Mucosa of rectum (tissue), 2 donors: ENCODE results near the gene ATG101.
A peak's percentile ranks its signal among the peaks of the same experiment; 100 is the strongest.

Experiments
- H3K27ac ChIP-seq, 2 donors: one replicate each; pipeline ENCODE4 v1.7.0; 2013; ENCODE audit warnings: inconsistent platforms in 2 of 2, low read depth in 2 of 2, low read length in 2 of 2
- H3K27me3 ChIP-seq, 2 donors: one replicate each; pipeline ENCODE4 v1.7.0; 2013; ENCODE audit warnings: low read length in 2 of 2; ENCODE audit not compliant: control insufficient read depth in 2 of 2, insufficient read depth in 2 of 2
- H3K36me3 ChIP-seq, 2 donors: one replicate each; pipeline ENCODE4 v1.7.0; 2013; ENCODE audit warnings: low read length in 2 of 2; ENCODE audit not compliant: control insufficient read depth in 2 of 2, insufficient read depth in 2 of 2
- H3K4me1 ChIP-seq, 2 donors: one replicate each; pipeline ENCODE4 v1.7.0; 2013; ENCODE audit warnings: low read length in 2 of 2, mild to moderate bottlenecking in 1 of 2; ENCODE audit not compliant: control insufficient read depth in 2 of 2, insufficient read depth in 2 of 2
- H3K4me3 ChIP-seq, 2 donors: one replicate each; pipeline ENCODE4 v1.7.0; 2013; ENCODE audit warnings: low read length in 2 of 2
- H3K9ac ChIP-seq, 2 donors: one replicate each; pipeline ENCODE4 v1.7.0; 2013; ENCODE audit warnings: low read length in 2 of 2, low read depth in 1 of 2, mild to moderate bottlenecking in 1 of 2
- H3K9me3 ChIP-seq, 2 donors: one replicate each; pipeline ENCODE4 v1.7.0; 2013; ENCODE audit warnings: low read length in 2 of 2; ENCODE audit not compliant: control insufficient read depth in 2 of 2
- donor health status: healthy.
- donor health status: Normal muscosa, but diverticular disease.

ATG101 gene

GRCh38 chr12:52069327-52070184 lies at the start of gene ATG101:
ATG101 (plus strand) TSS chr12:52069978; CDS start chr12:52073651, 3,673 bp downstream.
- H3K4me3 ChIP-seq, result peak within 1 kb of the TSS; percentile 80 to 95
- H3K4me1 ChIP-seq, result peaks cover 12 to 18% of the 10 kb centered on the region in 2 donors
- no peaks in the 10 kb centered on the region for H3K27me3 ChIP-seq
- H3K9me3 ChIP-seq, result no peaks in the 10 kb centered on the region
- H3K9ac ChIP-seq, result peak within 1 kb of the TSS; percentile 86 to 91
- peak within 1 kb of the TSS; percentile 81 to 89 for H3K27ac ChIP-seq
- peaks cover 8 to 14% of the 10 kb centered on the region in 2 donors for H3K36me3 ChIP-seq

DNA sequence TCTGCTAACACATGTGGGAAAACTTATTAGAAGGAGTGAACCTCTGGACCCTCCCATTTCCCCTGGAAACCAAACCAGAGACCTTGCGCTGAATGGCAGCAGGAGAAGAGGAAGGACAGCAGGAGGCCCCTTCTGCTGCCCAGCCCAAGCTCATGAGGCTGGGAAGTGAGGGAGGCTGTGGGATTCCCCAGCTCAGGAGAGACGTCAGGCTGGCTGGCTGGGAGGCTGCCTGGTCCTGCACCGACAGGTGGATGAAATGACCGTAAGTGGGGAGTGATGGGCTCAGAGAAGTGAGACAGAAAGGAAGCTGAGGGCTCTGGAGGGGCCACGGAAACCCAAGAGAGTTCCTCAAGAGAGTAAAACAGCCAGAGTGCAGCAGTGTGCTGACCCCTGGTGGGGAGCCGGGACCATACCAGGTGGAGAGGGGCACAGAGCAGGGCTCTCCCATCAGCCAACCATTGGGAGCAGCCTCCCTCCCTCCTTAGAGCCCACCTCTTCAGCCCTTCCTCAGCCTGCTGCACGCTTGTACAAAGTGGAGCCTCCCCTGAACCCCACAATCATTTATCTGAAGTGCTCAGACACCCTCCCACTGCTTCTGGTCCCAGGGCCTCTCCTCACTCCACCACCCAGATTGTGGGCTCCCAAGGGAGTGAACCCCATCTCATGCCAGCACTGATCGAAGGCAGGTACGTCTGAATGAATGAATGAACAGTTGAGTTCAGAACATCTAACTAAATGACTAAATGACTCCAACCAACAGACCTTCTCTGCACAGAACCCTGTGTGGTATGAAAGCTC lies 49.0 kb upstream of the ATG101 start:
- Histone ChIP-seq H3K4me1 (peaks cover 25 to 26% of the 10 kb centered on the region in 2 donors), H3K36me3 (no peaks in the 10 kb centered on the region), H3K27ac (no peak overlapping the region), H3K9ac (no peak overlapping the region), H3K27me3 (peaks cover 5 to 6% of the 10 kb centered on the region in 2 donors), H3K4me3 (no peak overlapping the region), H3K9me3 (no peaks in the 10 kb centered on the region)

DNA sequence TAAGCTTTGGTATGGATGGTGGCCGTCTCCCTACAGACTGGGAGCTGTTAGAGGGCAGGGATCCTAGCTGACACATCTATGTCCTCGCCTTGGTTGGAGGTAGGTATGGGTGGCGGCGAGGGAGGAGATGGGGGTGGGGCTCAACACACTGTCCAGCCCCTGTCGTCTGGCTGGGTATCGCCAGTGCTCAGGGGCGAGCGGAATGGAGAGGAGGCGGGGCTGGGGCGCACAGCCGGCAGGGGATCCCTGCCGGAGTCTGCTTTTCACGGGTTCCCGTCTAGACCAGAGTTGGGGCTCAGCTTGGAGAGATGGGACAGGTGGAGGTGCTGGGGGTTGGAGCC lies 47.0 kb upstream of the ATG101 start:
- Histone ChIP-seq H3K36me3 (no peaks in the 10 kb centered on the region), H3K9me3 (no peaks in the 10 kb centered on the region), H3K27me3 (peaks cover 0 to 6% of the 10 kb centered on the region in 2 donors), H3K4me3 (peak overlapping the region; percentile 73), H3K4me1 (peaks cover 30% of the 10 kb centered on the region in 2 donors), H3K9ac (peak overlapping the region; percentile 52 to 71), H3K27ac (no peak overlapping the region)

DNA sequence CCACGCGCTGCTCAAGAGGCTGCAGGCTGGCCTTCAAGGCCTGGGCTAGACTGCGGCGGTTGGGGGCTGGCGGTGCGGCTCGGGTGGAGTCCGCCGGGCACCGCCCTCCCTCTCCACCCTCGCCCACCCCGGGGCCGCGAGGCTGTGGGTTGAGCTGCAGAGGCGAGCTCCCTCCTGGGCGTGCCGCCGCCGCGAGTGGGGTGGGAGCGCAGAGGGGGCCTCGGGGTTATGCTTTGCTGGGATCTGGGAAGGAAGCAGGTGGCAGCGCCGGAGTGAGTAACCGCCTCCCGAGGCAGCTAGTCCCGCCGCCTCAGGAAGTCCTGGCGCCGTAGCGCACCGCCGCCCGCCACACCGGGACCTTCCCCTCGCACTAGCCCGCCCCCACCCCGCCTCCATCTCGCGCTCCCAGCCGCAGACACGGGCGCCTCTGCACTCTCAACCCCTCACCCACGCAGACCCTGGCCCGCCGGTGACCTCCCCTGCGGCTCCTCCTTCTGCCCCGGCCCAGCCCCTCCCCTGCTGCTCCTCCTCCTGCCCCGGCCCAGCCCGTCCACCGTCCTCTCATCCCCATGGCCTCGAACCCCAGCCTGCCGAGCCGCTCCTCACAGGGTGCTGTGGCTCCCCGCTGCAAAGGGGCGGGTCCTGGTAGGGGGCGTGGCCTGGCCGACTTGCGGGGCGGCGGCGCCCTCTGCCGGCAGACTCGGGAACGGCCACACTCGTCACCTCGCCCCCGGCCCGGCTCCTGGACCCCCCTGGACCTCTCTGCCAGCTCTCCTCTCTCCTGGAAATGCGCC lies 46.4 kb upstream of the ATG101 start:
- no peaks in the 10 kb centered on the region for H3K9me3 ChIP-seq
- H3K27ac ChIP-seq, result peak overlapping the region; percentile 96
- H3K4me1 ChIP-seq, result peaks cover 30% of the 10 kb centered on the region in 2 donors
- H3K27me3 ChIP-seq, result peaks cover 0 to 6% of the 10 kb centered on the region in 2 donors
- peak overlapping the region; percentile 71 to 87 for H3K9ac ChIP-seq
- no peaks in the 10 kb centered on the region for H3K36me3 ChIP-seq
- H3K4me3 ChIP-seq, result peak overlapping the region; percentile 73

DNA sequence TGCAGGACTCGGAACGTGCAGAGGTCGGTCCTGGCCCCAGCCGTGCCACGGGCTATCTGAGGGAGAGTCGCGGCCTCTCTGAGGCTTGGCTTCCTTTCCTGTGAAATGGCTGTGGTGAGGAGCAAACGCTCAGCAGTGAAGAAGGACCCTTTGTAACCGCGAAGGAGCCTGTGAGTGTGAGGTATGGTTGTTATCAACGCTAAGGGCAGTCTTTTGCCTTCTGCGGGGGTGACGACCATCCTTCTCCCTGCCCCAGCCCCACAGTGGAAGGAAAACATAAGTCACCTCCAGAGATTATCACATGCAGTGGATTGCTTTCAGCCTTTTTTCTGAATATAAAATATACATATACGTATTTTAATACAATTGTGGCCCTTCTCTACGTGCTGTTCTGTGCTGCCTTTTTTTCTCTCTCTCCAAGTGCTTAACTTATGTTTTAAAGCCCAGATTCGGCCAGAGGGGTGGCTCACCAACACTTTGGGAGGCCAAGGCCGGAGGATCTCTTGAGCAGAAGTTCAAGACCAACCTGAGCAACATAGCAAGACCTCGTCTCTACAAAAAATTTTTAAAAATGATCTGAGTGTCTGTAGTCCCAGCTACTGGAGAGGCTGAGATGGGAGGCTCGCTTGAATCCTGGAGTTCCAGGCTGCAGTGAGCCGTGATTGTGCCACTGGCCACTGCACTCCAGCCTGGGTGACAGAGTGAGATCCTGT lies 45.6 kb upstream of the ATG101 start:
- peaks cover 30% of the 10 kb centered on the region in 2 donors for H3K4me1 ChIP-seq
- H3K36me3 ChIP-seq, result no peaks in the 10 kb centered on the region
- peak overlapping the region; percentile 73 for H3K4me3 ChIP-seq
- no peaks in the 10 kb centered on the region for H3K9me3 ChIP-seq
- H3K9ac ChIP-seq, result peak overlapping the region; percentile 71 to 87
- peak overlapping the region; percentile 96 for H3K27ac ChIP-seq
- peaks cover 0 to 6% of the 10 kb centered on the region in 2 donors for H3K27me3 ChIP-seq

- Histone ChIP-seq H3K9ac (peak overlapping the region; percentile 86 to 87), H3K9me3 (no peaks in the 10 kb centered on the region), H3K4me1 (peaks cover 30% of the 10 kb centered on the region in 2 donors), H3K36me3 (no peaks in the 10 kb centered on the region), H3K4me3 (peak overlapping the region; percentile 73), H3K27me3 (peaks cover 0 to 3% of the 10 kb centered on the region in 2 donors), H3K27ac (peak overlapping the region; percentile 96)
Measured at GRCh38 chr12:52024845-52025230, 44.9 kb upstream of the ATG101 start.

GRCh38 chr12:52026263-52026662 lies 43.5 kb upstream of the ATG101 start:
- H3K9ac ChIP-seq, result peak overlapping the region; percentile 86 to 87
- peak overlapping the region in 1 of 2 donors; percentile 73 for H3K4me3 ChIP-seq
- no peaks in the 10 kb centered on the region for H3K27me3 ChIP-seq
- H3K27ac ChIP-seq, result peak overlapping the region; percentile 96
- H3K36me3 ChIP-seq, result no peaks in the 10 kb centered on the region
- peaks cover 26 to 27% of the 10 kb centered on the region in 2 donors for H3K4me1 ChIP-seq
- H3K9me3 ChIP-seq, result no peaks in the 10 kb centered on the region

DNA sequence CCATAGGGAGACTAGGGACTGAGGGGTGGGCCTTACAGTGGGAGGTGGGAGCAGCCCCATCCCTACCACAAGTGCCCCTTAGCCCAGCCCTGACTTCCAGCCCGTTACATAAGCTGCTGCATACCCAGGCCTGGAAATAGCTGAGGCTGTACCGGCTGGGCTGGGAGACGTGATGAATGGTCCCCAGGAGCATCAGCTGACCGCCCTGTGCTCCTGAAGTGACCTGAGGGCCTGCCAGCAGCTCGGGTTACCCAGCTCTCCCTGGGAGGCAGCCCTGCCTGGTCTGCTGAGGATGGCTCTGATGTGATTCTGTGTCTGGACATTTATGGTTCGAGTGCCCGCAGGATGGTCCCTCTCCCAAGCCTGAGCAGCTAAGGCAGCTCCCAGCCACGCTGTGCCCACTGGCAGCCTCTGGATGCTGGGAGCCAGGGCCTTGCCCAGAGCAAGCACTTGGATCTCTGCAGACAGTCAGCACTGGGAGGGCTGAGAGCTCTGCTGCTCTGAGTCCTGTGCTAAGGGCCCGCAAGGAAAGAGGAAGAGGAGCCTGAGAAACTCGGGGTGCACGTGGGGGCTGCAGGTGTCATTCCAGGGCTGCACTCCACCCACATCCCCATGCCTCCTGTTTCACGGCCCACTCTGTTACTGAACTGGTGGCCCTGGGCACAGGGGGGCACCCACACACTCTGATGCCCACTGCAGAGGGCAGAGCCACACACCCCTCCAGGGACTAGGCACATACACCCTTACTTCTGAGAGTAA lies 42.5 kb upstream of the ATG101 start:
- no peak overlapping the region for H3K4me3 ChIP-seq
- H3K4me1 ChIP-seq, result peaks cover 30% of the 10 kb centered on the region in 2 donors
- H3K36me3 ChIP-seq, result no peaks in the 10 kb centered on the region
- no peaks in the 10 kb centered on the region for H3K9me3 ChIP-seq
- H3K9ac ChIP-seq, result no peak overlapping the region
- H3K27ac ChIP-seq, result no peak overlapping the region
- H3K27me3 ChIP-seq, result no peaks in the 10 kb centered on the region

- Histone ChIP-seq H3K27me3 (no peaks in the 10 kb centered on the region), H3K9ac (no peak overlapping the region), H3K9me3 (no peaks in the 10 kb centered on the region), H3K36me3 (no peaks in the 10 kb centered on the region), H3K4me1 (peaks cover 30 to 32% of the 10 kb centered on the region in 2 donors), H3K27ac (no peak overlapping the region), H3K4me3 (no peak overlapping the region)
Measured at GRCh38 chr12:52029685-52030084, 40.1 kb upstream of the ATG101 start.
